ENCODE data around the gene TRAP1. TPM values are rescaled to one million over a fixed set of nuclear protein-coding genes. Genes with fewer than 3 reads are reported as not detected.

Gene TRAP1
- total RNA-seq, 1 experiment from 2014 or later, result 416 TPM

DNA sequence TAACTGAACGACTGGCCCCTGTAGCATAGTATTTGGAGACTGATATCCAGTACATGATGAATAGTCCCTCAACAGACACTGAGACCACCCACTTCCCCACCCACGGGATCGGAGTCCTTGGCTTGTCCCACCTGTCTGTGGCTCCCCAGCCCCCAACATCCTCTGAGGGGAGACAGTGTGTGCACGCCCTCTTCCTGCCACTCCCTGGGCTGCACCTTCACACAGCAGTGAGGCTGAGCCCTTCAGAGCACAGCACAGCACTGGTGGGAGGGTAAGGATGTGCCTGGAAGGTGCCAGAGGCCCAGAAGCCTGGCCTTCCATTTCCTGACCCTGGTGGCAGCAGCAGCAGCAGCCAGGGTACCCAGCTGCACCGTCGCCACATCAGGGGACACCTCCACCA lies 51.8 kb downstream of the TRAP1 start:
- Histone ChIP-seq H3K9me3 (ENCODE audit: control insufficient read depth in 1 of 2, insufficient read depth in 1 of 2, low read depth in 1 of 2, low read length in 2 of 2) (no peaks in the 10 kb centered on the region), H3K4me2 (ENCODE audit: low read length) (no peak overlapping the region), H4K20me1 (ENCODE audit: insufficient read depth) (no peaks in the 10 kb centered on the region), H3K4me3 (replicated peaks in 1 of 2; ENCODE audit: low read depth in 1 of 2, low read length in 2 of 2) (no peak overlapping the region), H3K36me3 (ENCODE audit: control insufficient read depth in 1 of 2, insufficient read depth in 2 of 2, low read length in 2 of 2) (peaks cover 34 to 59% of the 10 kb centered on the region in 2 experiments), H3K79me2 (ENCODE audit: insufficient read depth, low read length) (no peaks in the 10 kb centered on the region), H3K9ac (ENCODE audit: low read length) (no peak overlapping the region), H3K9me2 (ENCODE audit: insufficient read depth) (no peaks in the 10 kb centered on the region), H3K4me1 (ENCODE audit: control insufficient read depth in 1 of 2, insufficient read depth in 2 of 2, low read length in 2 of 2) (no peaks in the 10 kb centered on the region), H3K27me3 (ENCODE audit: insufficient read depth, low read length) (no peaks in the 10 kb centered on the region), H3K27ac (ENCODE audit: low read depth, low read length) (no peak overlapping the region), H2AFZ (ENCODE audit: low read depth, low read length, poor library complexity, severe bottlenecking) (no peak overlapping the region)
- no TSS peak for BruUV-seq (replicated peaks)
- ChIA-PET POLR2A (no interaction called here), CTCF (no interaction called here), RAD21 (ENCODE audit: low non-redundant PET in 1 of 2, low total read pairs in 2 of 2, uncharacterized antibody in 2 of 2, unreplicated experiment in 2 of 2) (no interaction called here)
- TF ChIP-seq, protein P1, sequence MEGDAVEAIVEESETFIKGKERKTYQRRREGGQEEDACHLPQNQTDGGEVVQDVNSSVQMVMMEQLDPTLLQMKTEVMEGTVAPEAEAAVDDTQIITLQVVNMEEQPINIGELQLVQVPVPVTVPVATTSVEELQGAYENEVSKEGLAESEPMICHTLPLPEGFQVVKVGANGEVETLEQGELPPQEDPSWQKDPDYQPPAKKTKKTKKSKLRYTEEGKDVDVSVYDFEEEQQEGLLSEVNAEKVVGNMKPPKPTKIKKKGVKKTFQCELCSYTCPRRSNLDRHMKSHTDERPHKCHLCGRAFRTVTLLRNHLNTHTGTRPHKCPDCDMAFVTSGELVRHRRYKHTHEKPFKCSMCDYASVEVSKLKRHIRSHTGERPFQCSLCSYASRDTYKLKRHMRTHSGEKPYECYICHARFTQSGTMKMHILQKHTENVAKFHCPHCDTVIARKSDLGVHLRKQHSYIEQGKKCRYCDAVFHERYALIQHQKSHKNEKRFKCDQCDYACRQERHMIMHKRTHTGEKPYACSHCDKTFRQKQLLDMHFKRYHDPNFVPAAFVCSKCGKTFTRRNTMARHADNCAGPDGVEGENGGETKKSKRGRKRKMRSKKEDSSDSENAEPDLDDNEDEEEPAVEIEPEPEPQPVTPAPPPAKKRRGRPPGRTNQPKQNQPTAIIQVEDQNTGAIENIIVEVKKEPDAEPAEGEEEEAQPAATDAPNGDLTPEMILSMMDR (IDR thresholded peaks at IDR 0.05 in 2 of 3, conservative IDR thresholded peaks at IDR 0.05 in 1 of 3; ENCODE audit: borderline replicate concordance in 1 of 3, insufficient read depth in 1 of 3, low read depth in 2 of 3, low read length in 2 of 3), result no peak
- TF ChIP-seq SRF (IDR thresholded peaks at IDR 0.05; ENCODE audit: low read depth) (no peak), YY1 (IDR thresholded peaks at IDR 0.05; ENCODE audit: extremely low read depth, insufficient replicate concordance, low read depth, low read length) (no peak), CBX3 (IDR thresholded peaks at IDR 0.05; ENCODE audit: low read depth) (no peak), EGR1 (IDR thresholded peaks at IDR 0.05; ENCODE audit: low read depth) (no peak), ZNF274 (IDR thresholded peaks at IDR 0.05; ENCODE audit: low read depth, low read length) (no peak)
- ATAC-seq (peak; percentile 52; the same call in 1 of the 2 replicates), DNase-seq (ENCODE audit: low read depth, low spot score) (no peak)
- intact Hi-C loops (cut with micrococcal nuclease), result no loop called here

DNA sequence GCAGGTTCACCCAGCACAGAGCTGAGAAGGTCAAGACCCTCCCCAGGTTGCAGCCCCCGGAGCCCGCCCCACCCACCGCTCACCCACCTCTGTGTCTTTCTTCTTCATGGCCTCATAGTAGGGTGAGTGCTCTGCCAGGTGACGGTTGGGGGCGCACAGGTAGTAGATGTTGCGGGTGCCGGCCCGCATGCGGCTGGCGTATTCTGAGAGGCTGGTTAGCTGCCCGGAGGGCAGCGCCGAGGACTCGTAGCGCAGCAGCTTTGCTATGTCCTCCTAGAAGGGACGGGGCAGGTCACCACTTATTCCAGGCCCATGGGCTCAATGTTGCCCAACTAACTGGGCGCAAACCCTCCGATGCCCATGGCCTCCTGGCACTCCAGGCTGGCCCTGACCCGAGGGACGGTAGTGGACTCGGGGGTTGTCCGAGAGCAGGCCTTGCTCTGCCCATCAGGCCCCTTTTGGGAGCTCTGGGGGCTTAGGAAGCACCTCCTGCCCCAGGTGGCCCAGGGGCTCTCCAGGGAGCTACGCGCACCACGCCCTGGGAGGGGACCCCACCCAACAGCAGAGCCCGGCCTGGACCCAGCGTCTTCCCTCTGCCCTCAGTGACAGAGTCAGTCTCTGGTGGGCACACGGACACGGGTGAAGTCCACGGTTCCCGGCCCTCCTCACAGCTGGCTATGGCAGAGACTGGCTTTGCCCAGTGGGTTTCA lies 53.0 kb downstream of the TRAP1 start:
- ChIA-PET CTCF (no interaction called here), POLR2A (no interaction called here), RAD21 (ENCODE audit: low non-redundant PET in 1 of 2, low total read pairs in 2 of 2, uncharacterized antibody in 2 of 2, unreplicated experiment in 2 of 2) (no interaction called here)
- Histone ChIP-seq H3K79me2 (ENCODE audit: insufficient read depth, low read length) (no peaks in the 10 kb centered on the region; the same call in 1 of the 2 replicates), H4K20me1 (ENCODE audit: insufficient read depth) (no peaks in the 10 kb centered on the region), H2AFZ (ENCODE audit: low read depth, low read length, poor library complexity, severe bottlenecking) (no peak overlapping the region), H3K4me1 (ENCODE audit: control insufficient read depth in 1 of 2, insufficient read depth in 2 of 2, low read length in 2 of 2) (no peaks in the 10 kb centered on the region), H3K4me3 (replicated peaks in 1 of 2; ENCODE audit: low read depth in 1 of 2, low read length in 2 of 2) (no peak overlapping the region), H3K9ac (ENCODE audit: low read length) (no peak overlapping the region), H3K27ac (ENCODE audit: low read depth, low read length) (no peak overlapping the region), H3K9me3 (ENCODE audit: control insufficient read depth in 1 of 2, insufficient read depth in 1 of 2, low read depth in 1 of 2, low read length in 2 of 2) (no peaks in the 10 kb centered on the region), H3K36me3 (ENCODE audit: control insufficient read depth in 1 of 2, insufficient read depth in 2 of 2, low read length in 2 of 2) (peaks cover 35 to 64% of the 10 kb centered on the region in 2 experiments), H3K4me2 (ENCODE audit: low read length) (no peak overlapping the region), H3K27me3 (ENCODE audit: insufficient read depth, low read length) (no peaks in the 10 kb centered on the region), H3K9me2 (ENCODE audit: insufficient read depth) (no peaks in the 10 kb centered on the region)
- BruUV-seq (replicated peaks), result no TSS peak
- ATAC-seq, result no peak
- intact Hi-C loops (cut with micrococcal nuclease), result no loop called here
- DNase-seq (ENCODE audit: low read depth, low spot score), result no peak
- TF ChIP-seq YY1 (IDR thresholded peaks at IDR 0.05; ENCODE audit: extremely low read depth, insufficient replicate concordance, low read depth, low read length), result no peak
- TF ChIP-seq, protein P2, sequence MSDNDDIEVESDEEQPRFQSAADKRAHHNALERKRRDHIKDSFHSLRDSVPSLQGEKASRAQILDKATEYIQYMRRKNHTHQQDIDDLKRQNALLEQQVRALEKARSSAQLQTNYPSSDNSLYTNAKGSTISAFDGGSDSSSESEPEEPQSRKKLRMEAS (IDR thresholded peaks at IDR 0.05), result no peak
- TF ChIP-seq, protein P3, sequence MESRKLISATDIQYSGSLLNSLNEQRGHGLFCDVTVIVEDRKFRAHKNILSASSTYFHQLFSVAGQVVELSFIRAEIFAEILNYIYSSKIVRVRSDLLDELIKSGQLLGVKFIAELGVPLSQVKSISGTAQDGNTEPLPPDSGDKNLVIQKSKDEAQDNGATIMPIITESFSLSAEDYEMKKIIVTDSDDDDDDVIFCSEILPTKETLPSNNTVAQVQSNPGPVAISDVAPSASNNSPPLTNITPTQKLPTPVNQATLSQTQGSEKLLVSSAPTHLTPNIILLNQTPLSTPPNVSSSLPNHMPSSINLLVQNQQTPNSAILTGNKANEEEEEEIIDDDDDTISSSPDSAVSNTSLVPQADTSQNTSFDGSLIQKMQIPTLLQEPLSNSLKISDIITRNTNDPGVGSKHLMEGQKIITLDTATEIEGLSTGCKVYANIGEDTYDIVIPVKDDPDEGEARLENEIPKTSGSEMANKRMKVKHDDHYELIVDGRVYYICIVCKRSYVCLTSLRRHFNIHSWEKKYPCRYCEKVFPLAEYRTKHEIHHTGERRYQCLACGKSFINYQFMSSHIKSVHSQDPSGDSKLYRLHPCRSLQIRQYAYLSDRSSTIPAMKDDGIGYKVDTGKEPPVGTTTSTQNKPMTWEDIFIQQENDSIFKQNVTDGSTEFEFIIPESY (IDR thresholded peaks at IDR 0.05; ENCODE audit: extremely low read depth, insufficient replicate concordance, low read length), result no peak
- TF ChIP-seq, protein P1 (IDR thresholded peaks at IDR 0.05 in 2 of 3, conservative IDR thresholded peaks at IDR 0.05 in 1 of 3; ENCODE audit: borderline replicate concordance in 1 of 3, insufficient read depth in 1 of 3, low read depth in 2 of 3, low read length in 2 of 3), result no peak
- no peak for TF ChIP-seq SP1 (IDR thresholded peaks at IDR 0.05; ENCODE audit: low read depth)
- TF ChIP-seq SRF (IDR thresholded peaks at IDR 0.05; ENCODE audit: low read depth), result no peak
- TF ChIP-seq EZH2phosphoT487 (IDR thresholded peaks at IDR 0.05; ENCODE audit: borderline replicate concordance), result no peak
- TF ChIP-seq, protein P4, sequence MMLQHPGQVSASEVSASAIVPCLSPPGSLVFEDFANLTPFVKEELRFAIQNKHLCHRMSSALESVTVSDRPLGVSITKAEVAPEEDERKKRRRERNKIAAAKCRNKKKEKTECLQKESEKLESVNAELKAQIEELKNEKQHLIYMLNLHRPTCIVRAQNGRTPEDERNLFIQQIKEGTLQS (IDR thresholded peaks at IDR 0.05), result no peak
